Mesendoderm (in vitro differentiated cells): ENCODE measurements around the gene PARS2.

Experiments used
- DNase-seq: peaks from one replicate; pipeline ENCODE4 v3.0.0; 2013
- H2AK5ac ChIP-seq: 2 replicates; pipeline ENCODE4 v1.6.1; 2013; ENCODE audit warnings: low read length, inconsistent platforms
- H2BK120ac ChIP-seq: 2 replicates; pipeline ENCODE4 v1.6.1; 2013; ENCODE audit warnings: low read depth, mild to moderate bottlenecking, low read length, moderate library complexity, mixed read lengths
- H2BK15ac ChIP-seq: replicated peaks from 2 replicates; pipeline ENCODE4 v1.6.1; 2013; ENCODE audit warnings: low read depth, mild to moderate bottlenecking, moderate library complexity
- H2BK5ac ChIP-seq: 2 replicates; pipeline ENCODE4 v1.6.1; 2013; ENCODE audit warnings: low read length, inconsistent platforms
- H3K18ac ChIP-seq: 2 replicates; pipeline ENCODE4 v1.6.1; 2013; ENCODE audit warnings: mild to moderate bottlenecking, low read length, mixed read lengths
- H3K23ac ChIP-seq: one replicate; pipeline ENCODE4 v1.6.1; 2013; ENCODE audit warnings: low read length
- H3K27ac ChIP-seq: 2 replicates; pipeline ENCODE4 v1.5.1; 2013; ENCODE audit warnings: low read depth, mild to moderate bottlenecking, inconsistent platforms, low read length, moderate library complexity
- H3K27me3 ChIP-seq: 2 replicates; pipeline ENCODE4 v1.6.1; 2013; ENCODE audit warnings: low read length, control low read depth, mild to moderate bottlenecking, inconsistent platforms; ENCODE audit not compliant: insufficient read depth, poor library complexity
- H3K36me3 ChIP-seq: 2 replicates; pipeline ENCODE4 v1.6.1; 2013; ENCODE audit warnings: low read length, inconsistent platforms; ENCODE audit not compliant: control insufficient read depth, insufficient read depth
- H3K4ac ChIP-seq: one replicate; pipeline ENCODE4 v1.6.1; 2013; ENCODE audit warnings: low read depth, mild to moderate bottlenecking, low read length, moderate library complexity
- H3K4me1 ChIP-seq: 2 replicates; pipeline ENCODE4 v1.6.1; 2013; ENCODE audit warnings: low read depth, low read length, inconsistent platforms; ENCODE audit not compliant: control insufficient read depth
- H3K4me2 ChIP-seq: 2 replicates; pipeline ENCODE4 v1.6.1; 2013; ENCODE audit warnings: low read length
- H3K4me3 ChIP-seq: 2 replicates; pipeline ENCODE4 v1.5.1; 2013; ENCODE audit warnings: mild to moderate bottlenecking, low read length
- H3K56ac ChIP-seq: one replicate; pipeline ENCODE4 v1.6.1; 2013; ENCODE audit warnings: low read length
- H3K79me1 ChIP-seq: 2 replicates; pipeline ENCODE4 v1.6.1; 2013; ENCODE audit warnings: low read length, inconsistent platforms
- H3K79me2 ChIP-seq: 2 replicates; pipeline ENCODE4 v1.6.1; 2013; ENCODE audit warnings: mild to moderate bottlenecking, low read length; ENCODE audit not compliant: control insufficient read depth, insufficient read depth
- H3K9ac ChIP-seq: 2 replicates; pipeline ENCODE4 v1.6.1; 2013; ENCODE audit warnings: low read length, inconsistent platforms
- H4K5ac ChIP-seq: one replicate; pipeline ENCODE4 v1.6.1; 2013; ENCODE audit warnings: low read length
- H4K8ac ChIP-seq: one replicate; pipeline ENCODE4 v1.6.1; 2013; ENCODE audit warnings: low read depth, mild to moderate bottlenecking, control low read depth, low read length, moderate library complexity
- WGBS: extraction: QIAGEN DNeasy Blood & Tissue Kit; methylation state at CpG from one replicate; pipeline ENCODE4 v1.1.7; 2013; ENCODE audit warnings: low lambda C conversion rate, missing lambda C conversion rate; ENCODE audit not compliant: insufficient coverage; ENCODE audit errors: extremely low coverage; 5-methylcytosine and 5-hydroxymethylcytosine counted together

Gene PARS2

DNA sequence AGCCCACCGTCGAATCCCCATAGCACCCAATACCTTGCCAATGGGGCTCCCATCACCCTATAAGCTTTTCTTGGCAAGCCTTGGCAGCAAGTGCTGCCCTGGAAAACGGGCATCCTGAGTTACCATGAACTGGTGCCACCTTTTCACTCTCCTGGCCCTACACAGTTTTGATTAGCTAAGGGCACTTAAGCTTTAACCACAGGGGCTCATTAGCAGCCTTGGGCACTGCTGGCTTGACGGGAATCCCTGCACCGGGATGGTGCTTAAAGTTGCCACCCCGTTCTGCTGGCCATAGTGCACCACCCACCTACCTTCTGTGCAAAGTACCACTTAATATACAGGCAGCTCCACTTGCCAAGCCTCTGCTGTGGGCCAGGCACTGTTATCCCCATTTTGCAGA lies 13.7 kb downstream of the PARS2 start:
- WGBS, result no CpG with 5 or more reads among the region's 6 CpGs
- Histone ChIP-seq H3K4me1 (peaks cover 3% of the 10 kb centered on the region), H3K18ac (no peak overlapping the region), H3K79me1 (no peaks in the 10 kb centered on the region), H3K36me3 (no peaks in the 10 kb centered on the region), H4K8ac (no peak overlapping the region), H3K4me2 (no peak overlapping the region), H2AK5ac (no peak overlapping the region), H3K9ac (no peak overlapping the region), H2BK5ac (no peak overlapping the region), H2BK15ac (no peak overlapping the region), H3K4me3 (no peak overlapping the region), H3K56ac (no peak overlapping the region), H3K27me3 (no peaks in the 10 kb centered on the region), H3K23ac (no peak overlapping the region), H3K4ac (no peak overlapping the region), H4K5ac (no peak overlapping the region), H3K79me2 (no peaks in the 10 kb centered on the region), H3K27ac (no peak overlapping the region), H2BK120ac (no peak overlapping the region)
- DNase-seq, result no peak

DNA sequence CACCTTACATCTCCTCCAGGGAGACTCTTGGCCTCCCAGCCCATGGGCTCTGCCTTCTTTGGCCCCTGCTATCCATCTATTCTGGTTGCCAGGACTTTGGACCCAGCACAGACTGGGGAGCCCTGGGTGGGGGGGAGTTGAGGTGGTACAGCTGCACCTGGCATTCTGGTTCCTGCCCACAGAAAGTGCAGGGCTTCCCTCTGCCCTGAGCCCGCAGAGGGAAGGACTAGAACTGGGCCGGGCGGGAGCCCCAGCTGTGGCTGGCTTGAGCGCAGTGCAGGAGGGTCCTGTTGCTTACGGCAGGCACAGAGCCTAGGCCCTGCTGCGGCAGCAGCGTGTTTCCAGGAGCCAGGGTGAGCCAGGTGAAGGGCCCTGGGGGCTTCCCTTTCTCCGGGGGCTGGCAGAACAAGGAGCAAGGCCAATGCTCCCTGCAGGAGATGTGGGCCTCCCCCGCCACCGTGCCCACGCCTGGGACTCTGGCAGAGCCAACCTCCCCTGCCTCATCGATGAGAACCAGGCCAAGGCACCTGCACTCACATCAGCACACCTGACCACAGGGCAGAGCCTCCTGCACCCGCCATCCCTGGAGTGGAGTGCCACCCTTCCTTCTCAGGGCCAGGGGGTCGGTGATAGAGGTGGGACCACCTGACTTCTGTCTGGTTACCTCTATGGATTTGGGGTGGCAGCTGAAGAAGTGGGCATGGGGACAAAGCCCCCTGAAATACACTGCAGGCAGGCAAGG lies 16.1 kb downstream of the PARS2 start:
- no peak overlapping the region for H2BK5ac ChIP-seq
- no peak overlapping the region for H2AK5ac ChIP-seq
- H2BK15ac ChIP-seq, result no peak overlapping the region
- H3K27me3 ChIP-seq, result no peaks in the 10 kb centered on the region
- no peak overlapping the region for H4K5ac ChIP-seq
- H3K79me2 ChIP-seq, result no peaks in the 10 kb centered on the region
- DNase-seq, result no peak
- no peak overlapping the region for H3K23ac ChIP-seq
- no peaks in the 10 kb centered on the region for H3K79me1 ChIP-seq
- no peak overlapping the region for H4K8ac ChIP-seq
- no peak overlapping the region for H3K4me2 ChIP-seq
- H3K27ac ChIP-seq, result no peak overlapping the region
- no CpG with 5 or more reads among the region's 14 CpGs for WGBS
- H3K36me3 ChIP-seq, result no peaks in the 10 kb centered on the region
- no peak overlapping the region for H3K9ac ChIP-seq
- no peak overlapping the region for H3K4me3 ChIP-seq
- no peak overlapping the region for H3K18ac ChIP-seq
- H2BK120ac ChIP-seq, result no peak overlapping the region
- H3K4me1 ChIP-seq, result peaks cover 3% of the 10 kb centered on the region
- no peak overlapping the region for H3K4ac ChIP-seq
- no peak overlapping the region for H3K56ac ChIP-seq

DNA sequence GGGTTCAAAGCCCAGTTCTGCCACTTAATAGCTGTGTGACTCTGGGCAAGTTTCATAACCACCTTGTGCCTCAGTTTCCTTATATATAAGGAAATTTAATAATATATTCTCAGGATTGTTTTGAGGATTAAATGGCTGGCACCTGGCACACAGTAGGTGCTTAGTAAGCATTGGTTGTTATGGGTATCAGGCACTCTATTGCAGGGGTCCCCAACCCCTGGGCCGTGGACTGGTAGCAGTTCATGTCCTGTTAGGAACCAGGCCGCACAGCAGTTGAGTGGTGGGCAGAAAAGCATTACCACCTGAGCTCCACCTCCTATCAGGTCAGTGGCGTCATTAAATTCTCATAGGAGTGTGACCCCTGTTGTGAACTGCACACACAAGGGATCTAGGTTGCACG lies 18.5 kb downstream of the PARS2 start:
- H2BK15ac ChIP-seq, result no peak overlapping the region
- no peak overlapping the region for H3K4me3 ChIP-seq
- H4K5ac ChIP-seq, result no peak overlapping the region
- no peak overlapping the region for H3K4ac ChIP-seq
- no peak overlapping the region for H3K9ac ChIP-seq
- H2BK5ac ChIP-seq, result no peak overlapping the region
- H3K27ac ChIP-seq, result no peak overlapping the region
- no peak for DNase-seq
- H3K36me3 ChIP-seq, result peaks cover 8% of the 10 kb centered on the region
- H3K4me2 ChIP-seq, result no peak overlapping the region
- H3K18ac ChIP-seq, result no peak overlapping the region
- no CpG with 5 or more reads among the region's 4 CpGs for WGBS
- no peaks in the 10 kb centered on the region for H3K79me1 ChIP-seq
- H3K23ac ChIP-seq, result no peak overlapping the region
- H4K8ac ChIP-seq, result no peak overlapping the region
- H3K56ac ChIP-seq, result no peak overlapping the region
- no peak overlapping the region for H2AK5ac ChIP-seq
- H3K79me2 ChIP-seq, result no peaks in the 10 kb centered on the region
- no peaks in the 10 kb centered on the region for H3K27me3 ChIP-seq
- no peaks in the 10 kb centered on the region for H3K4me1 ChIP-seq
- H2BK120ac ChIP-seq, result no peak overlapping the region

DNA sequence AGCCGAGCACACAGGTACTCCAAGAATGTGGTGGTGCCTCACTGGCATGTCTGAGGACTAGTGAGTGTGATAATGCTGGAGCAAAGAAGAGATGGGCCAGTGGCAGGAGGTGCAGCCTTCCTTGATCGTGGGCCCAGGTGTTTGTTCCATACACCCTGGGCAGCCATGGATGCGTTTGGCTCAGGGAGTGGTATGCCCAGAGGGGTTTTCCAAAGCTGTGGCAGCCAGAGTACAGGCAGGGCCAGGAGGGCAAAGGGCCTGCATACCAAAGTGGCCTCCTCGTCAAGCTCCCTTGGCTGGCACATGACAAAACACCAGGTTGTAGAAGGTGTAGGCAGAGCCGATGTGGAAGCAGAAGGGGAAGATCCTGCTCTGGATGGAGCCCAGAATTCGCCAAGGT lies 19.0 kb downstream of the PARS2 start:
- H3K4me2 ChIP-seq, result no peak overlapping the region
- H3K79me2 ChIP-seq, result no peaks in the 10 kb centered on the region

DNA sequence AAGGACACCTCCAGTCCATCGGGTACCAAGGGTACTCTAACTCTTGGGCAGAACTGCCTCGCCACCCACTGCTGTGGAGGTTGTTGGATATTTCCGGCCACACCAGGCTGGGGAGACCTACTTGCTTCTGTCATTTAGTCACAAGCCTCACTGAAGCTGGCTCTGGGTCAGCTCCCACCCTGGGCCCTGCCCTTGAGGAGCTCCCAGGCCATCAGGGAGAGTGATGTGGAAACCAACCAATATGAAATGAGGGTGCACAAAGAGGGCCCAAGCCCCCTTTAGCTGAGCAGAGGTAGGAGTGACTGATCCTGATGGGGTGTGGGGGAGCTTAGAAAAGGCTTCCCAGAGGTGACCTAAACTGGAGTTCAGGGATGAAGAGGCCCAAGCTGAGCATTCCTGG lies 19.6 kb downstream of the PARS2 start:
- no CpG with 5 or more reads among the region's 3 CpGs for WGBS
- Histone ChIP-seq H2BK120ac (no peak overlapping the region), H3K79me2 (no peaks in the 10 kb centered on the region)

More for the DNA sequence above, 19.0 kb downstream of the PARS2 start:
- Histone ChIP-seq H2AK5ac (no peak overlapping the region), H3K4me3 (no peak overlapping the region), H3K18ac (no peak overlapping the region), H4K8ac (no peak overlapping the region), H2BK5ac (no peak overlapping the region), H2BK120ac (no peak overlapping the region), H3K79me1 (no peaks in the 10 kb centered on the region), H3K23ac (no peak overlapping the region), H3K27me3 (no peaks in the 10 kb centered on the region), H3K36me3 (peaks cover 8% of the 10 kb centered on the region), H2BK15ac (no peak overlapping the region), H4K5ac (no peak overlapping the region), H3K27ac (no peak overlapping the region), H3K4ac (no peak overlapping the region), H3K56ac (no peak overlapping the region), H3K4me1 (no peaks in the 10 kb centered on the region), H3K9ac (no peak overlapping the region)
- DNase-seq, result no peak
- WGBS, result no CpG with 5 or more reads among the region's 6 CpGs

More for the DNA sequence above, 19.6 kb downstream of the PARS2 start:
- no peak overlapping the region for H3K4ac ChIP-seq
- no peak overlapping the region for H3K9ac ChIP-seq
- H3K23ac ChIP-seq, result no peak overlapping the region
- no peaks in the 10 kb centered on the region for H3K4me1 ChIP-seq
- no peak overlapping the region for H3K4me2 ChIP-seq
- no peak overlapping the region for H2AK5ac ChIP-seq
- no peak overlapping the region for H3K4me3 ChIP-seq
- no peak overlapping the region for H3K56ac ChIP-seq
- no peak overlapping the region for H4K8ac ChIP-seq
- no peak overlapping the region for H2BK15ac ChIP-seq
- H2BK5ac ChIP-seq, result no peak overlapping the region
- H3K79me1 ChIP-seq, result no peaks in the 10 kb centered on the region
- DNase-seq, result no peak
- H3K27ac ChIP-seq, result no peak overlapping the region
- H3K27me3 ChIP-seq, result no peaks in the 10 kb centered on the region
- H4K5ac ChIP-seq, result no peak overlapping the region
- H3K18ac ChIP-seq, result no peak overlapping the region
- peaks cover 8% of the 10 kb centered on the region for H3K36me3 ChIP-seq
